Measurements from ENCODE around the gene ZNF90. TPM values are rescaled to one million over a fixed set of nuclear protein-coding genes. Genes with fewer than 3 reads are reported as not detected.
"Not testable (repeated sequence)": the region's sequence is repeated elsewhere in the genome, so short reads cannot be mapped to it uniquely, and the experiment has no call there.

The ZNF90 gene
- total RNA-seq, 2 experiments from 2014 or later, result 7.8 to 8.5 TPM

- H3K9me3 Mint-ChIP-seq, result peaks cover 37% of the 10 kb centered on the region
- H3K27me3 Mint-ChIP-seq; H3K36me3 Mint-ChIP-seq (ENCODE audit: low read depth); POLR2A ChIA-PET; H3K4me1 Mint-ChIP-seq; H3K4me3 Mint-ChIP-seq; DNase-seq; CTCF ChIA-PET; H3K27ac Mint-ChIP-seq: not testable (repeated sequence)
Observed at GRCh38 chr19:20132933-20133332, 55.1 kb downstream of the ZNF90 start.

GRCh38 chr19:20137714-20138113, 59.9 kb downstream of the ZNF90 start:
- CTCF ChIA-PET, result not testable (repeated sequence)

GRCh38 chr19:20151617-20152145, 73.9 kb downstream of the ZNF90 start:
- no peaks in the 10 kb centered on the region for H3K27me3 Mint-ChIP-seq
- H3K4me1 Mint-ChIP-seq, result no peaks in the 10 kb centered on the region
- POLR2A ChIA-PET, result no interaction called here

More at GRCh38 chr19:20137714-20138113, 59.9 kb downstream of the ZNF90 start:
- H3K4me1 Mint-ChIP-seq; POLR2A ChIA-PET; H3K4me3 Mint-ChIP-seq; H3K36me3 Mint-ChIP-seq (ENCODE audit: low read depth); DNase-seq; H3K27ac Mint-ChIP-seq; H3K27me3 Mint-ChIP-seq: not testable (repeated sequence)
- H3K9me3 Mint-ChIP-seq, result peaks cover 32% of the 10 kb centered on the region

GRCh38 chr19:20152506-20152905, 74.7 kb downstream of the ZNF90 start:
- DNase-seq; H3K27ac Mint-ChIP-seq; POLR2A ChIA-PET; CTCF ChIA-PET; H3K4me3 Mint-ChIP-seq; H3K27me3 Mint-ChIP-seq; H3K4me1 Mint-ChIP-seq; H3K36me3 Mint-ChIP-seq (ENCODE audit: low read depth): not testable (repeated sequence)
- H3K9me3 Mint-ChIP-seq, result peaks cover 15% of the 10 kb centered on the region

More at GRCh38 chr19:20151617-20152145, 73.9 kb downstream of the ZNF90 start:
- CTCF ChIA-PET, result no interaction called here
- H3K27ac Mint-ChIP-seq, result no peak overlapping the region
- H3K4me3 Mint-ChIP-seq, result no peak overlapping the region
- peaks cover 12% of the 10 kb centered on the region for H3K9me3 Mint-ChIP-seq
- no peak for DNase-seq
- peaks cover 3% of the 10 kb centered on the region for H3K36me3 Mint-ChIP-seq (ENCODE audit: low read depth)

- H3K4me1 Mint-ChIP-seq, result no peaks in the 10 kb centered on the region
- H3K27me3 Mint-ChIP-seq, result no peaks in the 10 kb centered on the region
- DNase-seq, result no peak
- no peak overlapping the region for H3K4me3 Mint-ChIP-seq
- ChIA-PET POLR2A (no interaction called here), CTCF (no interaction called here)
- H3K27ac Mint-ChIP-seq, result no peak overlapping the region
- peaks cover 3% of the 10 kb centered on the region for H3K36me3 Mint-ChIP-seq (ENCODE audit: low read depth)
- peaks cover 16% of the 10 kb centered on the region for H3K9me3 Mint-ChIP-seq
Observed at GRCh38 chr19:20153281-20153680, 75.5 kb downstream of the ZNF90 start.

- CTCF ChIA-PET, result no interaction called here
- Mint-ChIP-seq H3K4me3 (no peak overlapping the region), H3K36me3 (ENCODE audit: low read depth) (peaks cover 3% of the 10 kb centered on the region), H3K27me3 (no peaks in the 10 kb centered on the region), H3K4me1 (no peaks in the 10 kb centered on the region), H3K9me3 (peaks cover 29% of the 10 kb centered on the region), H3K27ac (no peak overlapping the region)
- POLR2A ChIA-PET, result no interaction called here
- no peak for DNase-seq
Observed at GRCh38 chr19:20154636-20155035, 76.8 kb downstream of the ZNF90 start.

- peaks cover 17% of the 10 kb centered on the region for H3K4me1 Mint-ChIP-seq
- no peak overlapping the region for H3K4me3 Mint-ChIP-seq
- peaks cover 21% of the 10 kb centered on the region for H3K36me3 Mint-ChIP-seq (ENCODE audit: low read depth)
- CTCF ChIA-PET, result no interaction called here
- no peak overlapping the region for H3K27ac Mint-ChIP-seq
- POLR2A ChIA-PET, result no interaction called here
- H3K9me3 Mint-ChIP-seq, result peaks cover 61% of the 10 kb centered on the region
- no peaks in the 10 kb centered on the region for H3K27me3 Mint-ChIP-seq
- no peak for DNase-seq
Observed at GRCh38 chr19:20162821-20163220, 85.0 kb downstream of the ZNF90 start.

GRCh38 chr19:20164456-20164855, 86.7 kb downstream of the ZNF90 start:
- Mint-ChIP-seq H3K36me3 (ENCODE audit: low read depth) (peaks cover 35% of the 10 kb centered on the region), H3K9me3 (peaks cover 55% of the 10 kb centered on the region), H3K27ac (no peak overlapping the region), H3K27me3 (no peaks in the 10 kb centered on the region), H3K4me1 (peaks cover 18% of the 10 kb centered on the region), H3K4me3 (no peak overlapping the region)
- no peak for DNase-seq
- ChIA-PET POLR2A (no interaction called here), CTCF (no interaction called here)

GRCh38 chr19:20165971-20166592, 88.3 kb downstream of the ZNF90 start:
- Mint-ChIP-seq H3K27ac (no peak overlapping the region), H3K27me3 (no peaks in the 10 kb centered on the region), H3K36me3 (ENCODE audit: low read depth) (peaks cover 47% of the 10 kb centered on the region), H3K4me1 (peaks cover 20% of the 10 kb centered on the region), H3K4me3 (no peak overlapping the region), H3K9me3 (peaks cover 57% of the 10 kb centered on the region)
- POLR2A ChIA-PET, result interaction anchor here (0.9 to 3.4 kb wide), 14 partner anchors 26 to 1340 kb away, joined by 3 to 32 read pairs (median 8); partner anchors contain the start of genes ZNF253, ZNF429, ZNF506 and ZNF682
- DNase-seq, result no peak
- CTCF ChIA-PET, result interaction anchor here (0.6 to 0.8 kb wide), 3 partner anchors 400 to 495 kb away, joined by 3 read pairs; partner anchors contain the start of gene ZNF737

- DNase-seq, result peak; percentile 92
- POLR2A ChIA-PET, result interaction anchor here (0.9 to 3.4 kb wide), 25 partner anchors 25 to 1339 kb away, joined by 3 to 32 read pairs (median 5); partner anchors contain the start of genes ZNF101, ZNF253, ZNF429 and ZNF430
- H3K4me3 Mint-ChIP-seq, result peak within 1 kb of the TSS; percentile 95
- peaks cover 59% of the 10 kb centered on the region for H3K9me3 Mint-ChIP-seq
- no peaks in the 10 kb centered on the region for H3K27me3 Mint-ChIP-seq
- CTCF ChIA-PET, result interaction anchor here (0.6 to 0.8 kb wide), 2 partner anchors 399 to 411 kb away, joined by 3 read pairs; partner anchors contain the start of gene ZNF737
- peaks cover 57% of the 10 kb centered on the region for H3K36me3 Mint-ChIP-seq (ENCODE audit: low read depth)
- peaks cover 20% of the 10 kb centered on the region for H3K4me1 Mint-ChIP-seq
- peak within 1 kb of the TSS; percentile 87 for H3K27ac Mint-ChIP-seq
Observed at GRCh38 chr19:20167020-20167644, 89.3 kb downstream of the ZNF90 start, which contains the start of gene ZNF486. ZNF486 (plus strand) TSS chr19:20167214; CDS start chr19:20167331, 117 bp downstream.

- Mint-ChIP-seq H3K4me1 (peaks cover 14% of the 10 kb centered on the region), H3K4me3 (peak overlapping the region; percentile 95), H3K27me3 (no peaks in the 10 kb centered on the region), H3K27ac (peak overlapping the region; percentile 87), H3K9me3 (peaks cover 57% of the 10 kb centered on the region), H3K36me3 (ENCODE audit: low read depth) (peaks cover 63% of the 10 kb centered on the region)
- CTCF ChIA-PET, result no interaction called here
- POLR2A ChIA-PET, result interaction anchor here (0.9 to 3.4 kb wide), 23 partner anchors 24 to 1599 kb away, joined by 3 to 32 read pairs (median 6); partner anchors contain the start of genes ZNF100, ZNF101, ZNF253 and ZNF429
- no peak for DNase-seq
Observed at GRCh38 chr19:20167651-20168122, 89.9 kb downstream of the ZNF90 start.

All from activated CD4-positive, alpha-beta memory T cell treated with anti-CD3 and anti-CD28 coated beads, Interleukin-2, amount 10 ng/mL, durations not matched to agents 7 days and 5 days (primary cell).